Adrenal gland (tissue), 5 donors: ENCODE results near the gene U2AF1L4.

Experiments used
- POLR2A ChIP-seq, 2 donors: fragments of 450-650 bp; IDR thresholded peaks; one replicate each; pipeline ENCODE4 v1.6.1; 2017; ENCODE audit warnings: antibody characterized with exemption in 2 of 2, mild to moderate bottlenecking in 2 of 2, moderate library complexity in 1 of 2
- TF ChIP-seq, protein P1 (sequence below), 6 experiments: fragments of 450-650 bp in 4 of 6; fragments of 200-600 bp in 2 of 6; sonication (generic) in 1 of 6; IDR thresholded peaks; 1 replicate in 5 of 6; 2 replicates in 1 of 6; pipeline versions ENCODE4 v1.5.1 to v1.8.0; 2016 to 2021; ENCODE audit warnings: antibody characterized with exemption in 6 of 6, mild to moderate bottlenecking in 2 of 6, moderate library complexity in 1 of 6
- donor health status: DM: no; HTN: no; CAD: no.

GRCh38 chr19:35768082-35768421 is 22.8 kb upstream of the U2AF1L4 start:
- TF ChIP-seq, protein P1, sequence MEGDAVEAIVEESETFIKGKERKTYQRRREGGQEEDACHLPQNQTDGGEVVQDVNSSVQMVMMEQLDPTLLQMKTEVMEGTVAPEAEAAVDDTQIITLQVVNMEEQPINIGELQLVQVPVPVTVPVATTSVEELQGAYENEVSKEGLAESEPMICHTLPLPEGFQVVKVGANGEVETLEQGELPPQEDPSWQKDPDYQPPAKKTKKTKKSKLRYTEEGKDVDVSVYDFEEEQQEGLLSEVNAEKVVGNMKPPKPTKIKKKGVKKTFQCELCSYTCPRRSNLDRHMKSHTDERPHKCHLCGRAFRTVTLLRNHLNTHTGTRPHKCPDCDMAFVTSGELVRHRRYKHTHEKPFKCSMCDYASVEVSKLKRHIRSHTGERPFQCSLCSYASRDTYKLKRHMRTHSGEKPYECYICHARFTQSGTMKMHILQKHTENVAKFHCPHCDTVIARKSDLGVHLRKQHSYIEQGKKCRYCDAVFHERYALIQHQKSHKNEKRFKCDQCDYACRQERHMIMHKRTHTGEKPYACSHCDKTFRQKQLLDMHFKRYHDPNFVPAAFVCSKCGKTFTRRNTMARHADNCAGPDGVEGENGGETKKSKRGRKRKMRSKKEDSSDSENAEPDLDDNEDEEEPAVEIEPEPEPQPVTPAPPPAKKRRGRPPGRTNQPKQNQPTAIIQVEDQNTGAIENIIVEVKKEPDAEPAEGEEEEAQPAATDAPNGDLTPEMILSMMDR (IDR thresholded peaks at IDR 0.05), result no peak
- TF ChIP-seq POLR2A (IDR thresholded peaks at IDR 0.05), result no peak
